Panc1 (cell line): ENCODE data around the gene PRODH2. TPM values are rescaled to one million over a fixed set of nuclear protein-coding genes. Genes with fewer than 3 reads are reported as not detected.

Experiments used
- ATAC-seq: fragments of 200-7000 bp; cut with Tn5 transposase; 2 replicates; pipeline ENCODE4 v1.9.1; 2020; ENCODE audit warnings: mild to moderate bottlenecking, moderate library complexity
- BruUV-seq: library from RNA; stranded (reverse); fragments of 400-500 nt; replicated peaks from 2 replicates; lab custom pipeline; 2021; lab: Mats Ljungman, UMichigan
- CTCF ChIA-PET: fragments of 300-600 bp; sonication (Branson Sonifier 250); formaldehyde crosslinking; loops from one replicate; lab custom pipeline; 2022; ENCODE audit warnings: antibody characterized with exemption; lab: Charles Lee
- POLR2A ChIA-PET: fragments of 300-600 bp; sonication (Branson Sonifier 250); formaldehyde crosslinking; loops from one replicate; lab custom pipeline; 2022; ENCODE audit warnings: antibody characterized with exemption; lab: Charles Lee
- DNase-seq: peaks from one replicate; pipeline ENCODE4 v3.0.0-alpha.2; 2010; ENCODE audit warnings: low read depth, low spot score
- H3K27ac ChIP-seq: 2 replicates; pipeline ENCODE4 v1.5.1; 2011; ENCODE audit warnings: mild to moderate bottlenecking, low read length, inconsistent platforms
- H3K27me3 ChIP-seq: fragments of 200-500 bp; sonication (Bioruptor generic); 2 replicates; pipeline ENCODE4 v1.6.0; 2014; ENCODE audit warnings: low read length, inconsistent platforms; ENCODE audit not compliant: control insufficient read depth, insufficient read depth
- H3K36me3 ChIP-seq: fragments of 200-500 bp; sonication (Bioruptor generic); 2 replicates; pipeline ENCODE4 v1.5.1; 2014; ENCODE audit warnings: inconsistent platforms, mild to moderate bottlenecking, low read length, moderate library complexity; ENCODE audit not compliant: control insufficient read depth, insufficient read depth
- H3K4me1 ChIP-seq: 2 replicates; pipeline ENCODE4 v1.5.1; 2011; ENCODE audit warnings: inconsistent platforms, mild to moderate bottlenecking, low read length, moderate library complexity; ENCODE audit not compliant: control insufficient read depth, insufficient read depth
- H3K4me3 ChIP-seq, 2 experiments: 2 replicates each; pipeline ENCODE4 v1.5.1; 2011 to 2012; ENCODE audit warnings: low read depth in 2 of 2, low read length in 2 of 2, mild to moderate bottlenecking in 2 of 2, inconsistent platforms in 1 of 2, moderate library complexity in 1 of 2
- H3K9me3 ChIP-seq: fragments of 200-500 bp; sonication (Bioruptor generic); 2 replicates; pipeline ENCODE4 v1.5.1; 2014; ENCODE audit warnings: low read depth, mild to moderate bottlenecking, inconsistent platforms, low read length, moderate library complexity; ENCODE audit not compliant: control insufficient read depth, insufficient read depth
- POLR2AphosphoS5 ChIP-seq: IDR thresholded peaks from 2 replicates; pipeline ENCODE4 v1.6.1; 2012; ENCODE audit warnings: mild to moderate bottlenecking, low read depth, low read length, moderate library complexity
- SIN3A ChIP-seq: IDR thresholded peaks from 2 replicates; pipeline ENCODE4 v1.6.1; 2012; ENCODE audit warnings: low read depth, mild to moderate bottlenecking, low read length, moderate library complexity, borderline replicate concordance; ENCODE audit not compliant: insufficient read depth
- TCF7L2 ChIP-seq: IDR thresholded peaks from 2 replicates; pipeline ENCODE4 v1.6.1; 2011; ENCODE audit warnings: mild to moderate bottlenecking, low read depth, low read length, inconsistent platforms
- in situ Hi-C: cut with HindIII; loops from 2 replicates; pipeline ENCODE4 v1.10.0; 2016; ENCODE audit warnings: low sequenced_read_pairs, low pct_unique_long_range_greater_than_20kb
- intact Hi-C: fragments of 100-400 bp; cut with micrococcal nuclease; formaldehyde crosslinking; loops from one replicate; pipeline ENCODE4 v1.10.0; 2022; ENCODE audit not compliant: unreplicated experiment
- total RNA-seq: library from RNA; stranded (reverse); gene quantifications from one replicate; pipeline ENCODE4 v1.2.1, GENCODE V29; 2021; ENCODE audit not compliant: unreplicated experiment
- TF ChIP-seq, protein P1 (sequence below), 2 experiments: IDR thresholded peaks; 2 replicates each; pipeline ENCODE4 v1.6.1; 2011 to 2012; ENCODE audit warnings: low read depth in 2 of 2, control low read depth in 1 of 2, low read length in 1 of 2, mild to moderate bottlenecking in 1 of 2, moderate library complexity in 1 of 2; ENCODE audit not compliant: insufficient read depth in 1 of 2
- TF ChIP-seq, protein P2 (sequence below): fragments of 450-650 bp; IDR thresholded peaks from 2 replicates; pipeline ENCODE4 v1.5.1; 2017; ENCODE audit warnings: mild to moderate bottlenecking

The PRODH2 gene
- total RNA-seq, 1 experiment from 2014 or later: not detected

GRCh38 chr19:35781650-35782049 is 31.0 kb downstream of the PRODH2 start:
- CTCF ChIA-PET: no interaction called here

DNA sequence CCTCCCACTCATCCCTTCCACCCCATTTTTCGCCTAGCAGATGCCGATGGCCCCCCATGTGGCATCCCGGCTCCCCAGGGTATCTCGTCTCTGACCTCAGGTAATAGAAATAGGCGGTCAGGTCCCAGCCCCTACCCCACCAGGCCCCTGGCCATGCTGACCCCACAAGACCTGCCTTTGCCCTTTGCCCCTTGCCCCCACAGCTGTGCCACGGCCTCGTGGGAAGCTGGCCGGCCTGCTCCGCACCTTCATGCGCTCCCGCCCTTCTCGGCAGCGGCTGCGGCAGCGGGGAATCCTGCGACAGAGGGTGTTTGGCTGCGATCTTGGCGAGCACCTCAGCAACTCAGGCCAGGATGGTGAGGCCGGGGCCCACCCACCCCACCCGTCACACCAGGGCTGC is 31.9 kb downstream of the PRODH2 start:
- ChIA-PET CTCF (no interaction called here), POLR2A (interaction anchor here (0.6 kb wide), 1 partner anchor 12 kb away, joined by 4 read pairs; no protein-coding TSS in a partner anchor)
- Histone ChIP-seq H3K4me3 (no peak overlapping the region), H3K27me3 (no peaks in the 10 kb centered on the region), H3K36me3 (no peaks in the 10 kb centered on the region), H3K9me3 (no peaks in the 10 kb centered on the region), H3K27ac (no peak overlapping the region), H3K4me1 (peaks cover 7% of the 10 kb centered on the region; the same call in 1 of the 2 replicates)
- intact Hi-C loops: no loop called here
- in situ Hi-C loops: no loop called here
- BruUV-seq: no TSS peak
- ATAC-seq: no peak
- no peak for TF ChIP-seq TCF7L2
- DNase-seq: no peak

More at GRCh38 chr19:35781650-35782049, 31.0 kb downstream of the PRODH2 start:
- ATAC-seq (no peak), DNase-seq (no peak)
- no peaks in the 10 kb centered on the region for H3K9me3 ChIP-seq
- POLR2A ChIA-PET: no interaction called here
- H3K27me3 ChIP-seq: no peaks in the 10 kb centered on the region
- BruUV-seq: no TSS peak
- H3K4me1 ChIP-seq: peaks cover 1% of the 10 kb centered on the region; the same call in 1 of the 2 replicates
- H3K4me3 ChIP-seq: no peak overlapping the region
- intact Hi-C loops: no loop called here
- TF ChIP-seq POLR2AphosphoS5 (no peak), TCF7L2 (no peak), SIN3A (no peak)
- TF ChIP-seq, protein P1, sequence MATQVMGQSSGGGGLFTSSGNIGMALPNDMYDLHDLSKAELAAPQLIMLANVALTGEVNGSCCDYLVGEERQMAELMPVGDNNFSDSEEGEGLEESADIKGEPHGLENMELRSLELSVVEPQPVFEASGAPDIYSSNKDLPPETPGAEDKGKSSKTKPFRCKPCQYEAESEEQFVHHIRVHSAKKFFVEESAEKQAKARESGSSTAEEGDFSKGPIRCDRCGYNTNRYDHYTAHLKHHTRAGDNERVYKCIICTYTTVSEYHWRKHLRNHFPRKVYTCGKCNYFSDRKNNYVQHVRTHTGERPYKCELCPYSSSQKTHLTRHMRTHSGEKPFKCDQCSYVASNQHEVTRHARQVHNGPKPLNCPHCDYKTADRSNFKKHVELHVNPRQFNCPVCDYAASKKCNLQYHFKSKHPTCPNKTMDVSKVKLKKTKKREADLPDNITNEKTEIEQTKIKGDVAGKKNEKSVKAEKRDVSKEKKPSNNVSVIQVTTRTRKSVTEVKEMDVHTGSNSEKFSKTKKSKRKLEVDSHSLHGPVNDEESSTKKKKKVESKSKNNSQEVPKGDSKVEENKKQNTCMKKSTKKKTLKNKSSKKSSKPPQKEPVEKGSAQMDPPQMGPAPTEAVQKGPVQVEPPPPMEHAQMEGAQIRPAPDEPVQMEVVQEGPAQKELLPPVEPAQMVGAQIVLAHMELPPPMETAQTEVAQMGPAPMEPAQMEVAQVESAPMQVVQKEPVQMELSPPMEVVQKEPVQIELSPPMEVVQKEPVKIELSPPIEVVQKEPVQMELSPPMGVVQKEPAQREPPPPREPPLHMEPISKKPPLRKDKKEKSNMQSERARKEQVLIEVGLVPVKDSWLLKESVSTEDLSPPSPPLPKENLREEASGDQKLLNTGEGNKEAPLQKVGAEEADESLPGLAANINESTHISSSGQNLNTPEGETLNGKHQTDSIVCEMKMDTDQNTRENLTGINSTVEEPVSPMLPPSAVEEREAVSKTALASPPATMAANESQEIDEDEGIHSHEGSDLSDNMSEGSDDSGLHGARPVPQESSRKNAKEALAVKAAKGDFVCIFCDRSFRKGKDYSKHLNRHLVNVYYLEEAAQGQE (IDR thresholded peaks at IDR 0.05; ENCODE audit: insufficient read depth in 1 of 2, low read depth in 2 of 2, low read length in 1 of 2): no peak
- TF ChIP-seq, protein P2, sequence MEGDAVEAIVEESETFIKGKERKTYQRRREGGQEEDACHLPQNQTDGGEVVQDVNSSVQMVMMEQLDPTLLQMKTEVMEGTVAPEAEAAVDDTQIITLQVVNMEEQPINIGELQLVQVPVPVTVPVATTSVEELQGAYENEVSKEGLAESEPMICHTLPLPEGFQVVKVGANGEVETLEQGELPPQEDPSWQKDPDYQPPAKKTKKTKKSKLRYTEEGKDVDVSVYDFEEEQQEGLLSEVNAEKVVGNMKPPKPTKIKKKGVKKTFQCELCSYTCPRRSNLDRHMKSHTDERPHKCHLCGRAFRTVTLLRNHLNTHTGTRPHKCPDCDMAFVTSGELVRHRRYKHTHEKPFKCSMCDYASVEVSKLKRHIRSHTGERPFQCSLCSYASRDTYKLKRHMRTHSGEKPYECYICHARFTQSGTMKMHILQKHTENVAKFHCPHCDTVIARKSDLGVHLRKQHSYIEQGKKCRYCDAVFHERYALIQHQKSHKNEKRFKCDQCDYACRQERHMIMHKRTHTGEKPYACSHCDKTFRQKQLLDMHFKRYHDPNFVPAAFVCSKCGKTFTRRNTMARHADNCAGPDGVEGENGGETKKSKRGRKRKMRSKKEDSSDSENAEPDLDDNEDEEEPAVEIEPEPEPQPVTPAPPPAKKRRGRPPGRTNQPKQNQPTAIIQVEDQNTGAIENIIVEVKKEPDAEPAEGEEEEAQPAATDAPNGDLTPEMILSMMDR: no peak
- no peaks in the 10 kb centered on the region for H3K36me3 ChIP-seq
- H3K27ac ChIP-seq: no peak overlapping the region
- in situ Hi-C loops: no loop called here

DNA sequence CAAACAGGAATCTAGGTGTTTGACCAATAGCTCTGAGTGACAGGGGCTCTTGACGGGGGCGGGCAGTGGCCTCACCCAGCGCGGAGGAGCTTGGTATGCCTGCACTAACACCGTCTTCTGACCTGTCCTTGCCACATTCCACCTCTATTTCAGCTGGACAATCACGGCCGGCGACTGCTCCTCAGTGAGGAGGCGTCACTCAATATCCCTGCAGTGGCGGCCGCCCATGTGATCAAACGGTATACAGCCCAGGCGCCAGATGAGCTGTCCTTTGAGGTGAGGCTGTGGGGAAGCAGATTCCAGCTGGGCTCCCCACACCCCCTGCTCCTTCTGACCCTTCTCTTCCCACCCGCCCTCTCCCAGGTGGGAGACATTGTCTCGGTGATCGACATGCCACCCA is 32.6 kb downstream of the PRODH2 start:
- H3K36me3 ChIP-seq: no peaks in the 10 kb centered on the region
- TF ChIP-seq, protein P1 (IDR thresholded peaks at IDR 0.05; ENCODE audit: insufficient read depth in 1 of 2, low read depth in 2 of 2, low read length in 1 of 2): no peak
- TF ChIP-seq TCF7L2: no peak
- ATAC-seq (no peak), DNase-seq (no peak)
- ChIA-PET CTCF (no interaction called here), POLR2A (no interaction called here)
- no peaks in the 10 kb centered on the region for H3K27me3 ChIP-seq
- no peaks in the 10 kb centered on the region for H3K9me3 ChIP-seq
- in situ Hi-C loops (no loop called here), intact Hi-C loops (no loop called here)
- no TSS peak for BruUV-seq
- no peak overlapping the region for H3K27ac ChIP-seq
- peaks cover 7% of the 10 kb centered on the region; the same call in 1 of the 2 replicates for H3K4me1 ChIP-seq
- no peak overlapping the region for H3K4me3 ChIP-seq
